IMR-90 (cell line): ENCODE measurements around the gene TNPO2. TPM values are rescaled to one million over a fixed set of nuclear protein-coding genes. Genes with fewer than 3 reads are reported as not detected.

Experiments
- ATAC-seq: fragments of 200-7000 bp; cut with Tn5 transposase; 2 replicates; pipeline ENCODE4 v1.9.1; 2020; ENCODE audit warnings: low read depth, mild to moderate bottlenecking, moderate library complexity
- BruUV-seq: library from RNA; stranded (reverse); fragments of 400-500 nt; replicated peaks from 2 replicates; lab custom pipeline; 2021; lab: Mats Ljungman, UMichigan
- CTCF ChIA-PET: fragments of 300-600 bp; formaldehyde crosslinking; extraction: SDS; loops from one replicate; lab custom pipeline; 2021; ENCODE audit warnings: antibody characterized with exemption; lab: Yijun Ruan, JAX
- POLR2A ChIA-PET: fragments of 300-600 bp; sonication (Branson Sonifier 250); formaldehyde crosslinking; loops from one replicate; lab custom pipeline; 2022; ENCODE audit warnings: antibody characterized with exemption; ENCODE audit not compliant: unreplicated experiment; lab: Charles Lee
- DNase-seq: peaks from one replicate; pipeline ENCODE4 v3.0.0; 2013
- H2AFZ ChIP-seq: replicated peaks from 2 replicates; pipeline ENCODE3; 2013; ENCODE audit warnings: low read length, mild to moderate bottlenecking; ENCODE audit not compliant: poor library complexity
- H2AK5ac ChIP-seq: 2 replicates; pipeline ENCODE4 v1.6.1; 2013; ENCODE audit warnings: low read depth, low read length, inconsistent platforms
- H2AK9ac ChIP-seq: replicated peaks from 2 replicates; pipeline ENCODE3; 2013; ENCODE audit warnings: mild to moderate bottlenecking, low read depth, low read length, moderate library complexity; ENCODE audit not compliant: poor library complexity
- H2BK120ac ChIP-seq: 2 replicates; pipeline ENCODE4 v1.6.1; 2013; ENCODE audit warnings: low read depth, low read length, inconsistent platforms
- H2BK15ac ChIP-seq: 3 replicates; pipeline ENCODE4 v1.6.1; 2013; ENCODE audit warnings: low read depth, low read length, inconsistent platforms
- H2BK20ac ChIP-seq: 2 replicates; pipeline ENCODE4 v1.6.1; 2013; ENCODE audit warnings: low read depth, mild to moderate bottlenecking, inconsistent platforms, low read length, moderate library complexity
- H2BK5ac ChIP-seq: 2 replicates; pipeline ENCODE4 v1.6.1; 2013; ENCODE audit warnings: mild to moderate bottlenecking, low read depth, low read length, inconsistent platforms; ENCODE audit not compliant: poor library complexity, severe bottlenecking
- H3K14ac ChIP-seq: replicated peaks from 2 replicates; pipeline ENCODE4 v1.6.1; 2013; ENCODE audit warnings: low read depth, low read length, inconsistent platforms
- H3K18ac ChIP-seq: 2 replicates; pipeline ENCODE4 v1.6.1; 2013; ENCODE audit warnings: low read depth, low read length, control low read depth
- H3K23ac ChIP-seq: 2 replicates; pipeline ENCODE4 v1.6.1; 2013; ENCODE audit warnings: low read depth, low read length, inconsistent platforms
- H3K27ac ChIP-seq: 2 replicates; pipeline ENCODE4 v1.5.1; 2013; ENCODE audit warnings: mild to moderate bottlenecking, control low read depth, low read length; ENCODE audit not compliant: insufficient read depth
- H3K27me3 ChIP-seq: 2 replicates; pipeline ENCODE4 v1.6.1; 2013; ENCODE audit warnings: low read length; ENCODE audit not compliant: control insufficient read depth, insufficient read depth
- H3K36me3 ChIP-seq: 2 replicates; pipeline ENCODE4 v1.6.1; 2013; ENCODE audit warnings: low read length, mixed read lengths; ENCODE audit not compliant: control insufficient read depth, insufficient read depth
- H3K4ac ChIP-seq: 2 replicates; pipeline ENCODE4 v1.6.1; 2013; ENCODE audit warnings: low read depth, low read length, inconsistent platforms
- H3K4me1 ChIP-seq: 2 replicates; pipeline ENCODE4 v1.6.1; 2013; ENCODE audit warnings: low read length, mixed read lengths; ENCODE audit not compliant: control insufficient read depth, insufficient read depth
- H3K4me2 ChIP-seq: 2 replicates; pipeline ENCODE4 v1.6.1; 2013; ENCODE audit warnings: low read depth, mild to moderate bottlenecking, control low read depth, low read length, moderate library complexity
- H3K4me3 ChIP-seq: 2 replicates; pipeline ENCODE4 v1.5.1; 2013; ENCODE audit warnings: low read depth, mild to moderate bottlenecking, control low read depth, low read length, moderate library complexity; ENCODE audit not compliant: insufficient read depth
- H3K56ac ChIP-seq: 2 replicates; pipeline ENCODE4 v1.6.1; 2013; ENCODE audit warnings: low read length, inconsistent platforms; ENCODE audit not compliant: insufficient read depth; ENCODE audit errors: extremely low read depth
- H3K79me1 ChIP-seq, 2 experiments: 2 replicates each; pipeline ENCODE4 v1.6.1; 2013; ENCODE audit warnings: low read length in 2 of 2, inconsistent platforms in 1 of 2, low read depth in 1 of 2
- H3K9ac ChIP-seq: 2 replicates; pipeline ENCODE4 v1.6.1; 2013; ENCODE audit warnings: low read depth, low read length, control low read depth
- H3K9me1 ChIP-seq: 2 replicates; pipeline ENCODE4 v1.6.1; 2013; ENCODE audit warnings: low read length, inconsistent platforms; ENCODE audit not compliant: insufficient read depth
- H3K9me3 ChIP-seq: 2 replicates; pipeline ENCODE4 v1.6.1; 2013; ENCODE audit warnings: low read length; ENCODE audit not compliant: control insufficient read depth, insufficient read depth
- H4K20me1 ChIP-seq: 2 replicates; pipeline ENCODE4 v1.6.1; 2013; ENCODE audit warnings: low read length, inconsistent platforms; ENCODE audit not compliant: insufficient read depth
- H4K5ac ChIP-seq: 2 replicates; pipeline ENCODE4 v1.6.1; 2013; ENCODE audit warnings: mild to moderate bottlenecking, low read depth, low read length, control low read depth
- H4K8ac ChIP-seq, 2 experiments: 2 replicates each; pipeline ENCODE4 v1.6.1; 2013; ENCODE audit warnings: low read depth in 2 of 2, low read length in 2 of 2, control low read depth in 1 of 2, inconsistent platforms in 1 of 2
- H4K91ac ChIP-seq: 2 replicates; pipeline ENCODE4 v1.6.1; 2013; ENCODE audit warnings: low read depth, low read length, inconsistent platforms; ENCODE audit not compliant: insufficient read depth
- BHLHE40 ChIP-seq: fragments of 150-350 bp; IDR thresholded peaks from 2 replicates; pipeline ENCODE4 v1.6.1; 2016; ENCODE audit warnings: mild to moderate bottlenecking, low read depth, low read length
- ELK1 ChIP-seq: fragments of 150-350 bp; IDR thresholded peaks from 2 replicates; pipeline ENCODE4 v1.6.1; 2016; ENCODE audit warnings: low read depth, mild to moderate bottlenecking, low read length, moderate library complexity, borderline replicate concordance
- RFX5 ChIP-seq: IDR thresholded peaks from 2 replicates; pipeline ENCODE4 v1.8.0; 2012; ENCODE audit warnings: low read depth, mild to moderate bottlenecking, low read length, moderate library complexity
- USF2 ChIP-seq: fragments of 150-350 bp; IDR thresholded peaks from 2 replicates; pipeline ENCODE4 v1.6.1; 2017; ENCODE audit warnings: mild to moderate bottlenecking, antibody characterized with exemption, low read length, low read depth
- WGBS, 2 experiments: methylation state at CpG; one replicate each; pipeline versions ENCODE4 v1.1.5 to v1.1.7; 2013; ENCODE audit warnings: missing lambda C conversion rate in 2 of 2; ENCODE audit not compliant: insufficient read length in 1 of 2; ENCODE audit errors: extremely low coverage in 2 of 2; 5-methylcytosine and 5-hydroxymethylcytosine counted together
- dilution Hi-C: fragments of 300-500 bp; cut with HindIII; formaldehyde crosslinking; loops from one replicate; pipeline ENCODE4 v1.14.3; 2018; ENCODE audit warnings: low sequenced_read_pairs; ENCODE audit not compliant: unreplicated experiment
- in situ Hi-C: fragments of 300-500 bp; cut with MboI; formaldehyde crosslinking; loops from 3 replicates; pipeline ENCODE4 v1.14.3; 2019; ENCODE audit warnings: low sequenced_read_pairs, inconsistent platforms, mixed read lengths
- intact Hi-C: fragments of 100-400 bp; cut with micrococcal nuclease; formaldehyde crosslinking; loops from 2 replicates; pipeline ENCODE4 v1.10.0; 2022
- polyA plus RNA-seq, 3 experiments: library from polyadenylated mRNA; depleted of rRNA; stranded (reverse); fragments of >200 nt; gene quantifications; 2 replicates each; pipeline ENCODE4 v1.2.3, GENCODE V29; 2012; ENCODE audit warnings: low replicate concordance in 1 of 3
- total RNA-seq: library from RNA; depleted of rRNA; stranded (reverse); fragments of >200 nt; gene quantifications from 2 replicates; pipeline ENCODE4 v1.2.3, GENCODE V29; 2012
- TF ChIP-seq, protein P1 (sequence below): conservative IDR thresholded peaks from 2 replicates; pipeline ENCODE4 v1.5.1; 2012; ENCODE audit warnings: mild to moderate bottlenecking, low read depth, low read length, improper control_type of control experiment

TNPO2 gene
- total and polyA plus RNA-seq, 2 of the 4 experiments (the other 2 are of a cell fraction) = 36.0 to 77.2 TPM

DNA sequence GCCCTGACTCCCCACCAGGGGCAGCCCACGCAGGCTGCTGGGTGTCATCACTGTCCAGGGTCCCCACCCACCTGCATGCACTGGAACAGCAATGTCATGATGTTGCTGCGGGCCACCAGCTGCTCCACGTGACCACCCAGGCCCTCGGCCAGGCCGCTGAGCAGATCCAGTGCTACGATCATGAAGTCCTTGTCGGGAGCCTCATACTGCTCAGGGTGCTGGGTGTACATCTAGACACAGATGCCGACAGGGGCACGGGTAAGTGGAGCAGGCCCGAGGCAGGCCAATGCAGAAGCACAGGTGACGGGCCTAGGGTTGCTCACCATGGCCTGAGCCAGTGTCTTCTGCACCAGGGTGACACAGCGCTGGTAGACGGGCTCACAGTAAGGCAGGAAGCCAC lies 18.6 kb downstream of the TNPO2 start:
- POLR2A ChIA-PET = no interaction called here
- Histone ChIP-seq H2BK120ac (no peak overlapping the region), H3K4ac (no peak overlapping the region), H2AK5ac (no peak overlapping the region), H3K9me1 (no peaks in the 10 kb centered on the region), H2AFZ (peak overlapping the region; percentile 63), H2BK5ac (no peak overlapping the region), H3K9ac (no peak overlapping the region), H3K4me1 (no peaks in the 10 kb centered on the region), H3K27ac (no peak overlapping the region), H3K79me1 (peaks cover 10 to 25% of the 10 kb centered on the region in 2 experiments), H2BK20ac (no peak overlapping the region), H3K23ac (no peak overlapping the region), H3K36me3 (peaks cover 75% of the 10 kb centered on the region), H2BK15ac (no peak overlapping the region), H3K14ac (no peak overlapping the region), H4K91ac (no peak overlapping the region), H3K9me3 (no peaks in the 10 kb centered on the region), H2AK9ac (no peak overlapping the region), H4K8ac (no peak overlapping the region), H3K4me3 (no peak overlapping the region), H3K18ac (no peak overlapping the region), H3K4me2 (no peak overlapping the region), H4K5ac (no peak overlapping the region), H3K56ac (no peak overlapping the region), H4K20me1 (peaks cover 14% of the 10 kb centered on the region), H3K27me3 (no peaks in the 10 kb centered on the region)
- BruUV-seq = no TSS peak
- TF ChIP-seq, protein P1, sequence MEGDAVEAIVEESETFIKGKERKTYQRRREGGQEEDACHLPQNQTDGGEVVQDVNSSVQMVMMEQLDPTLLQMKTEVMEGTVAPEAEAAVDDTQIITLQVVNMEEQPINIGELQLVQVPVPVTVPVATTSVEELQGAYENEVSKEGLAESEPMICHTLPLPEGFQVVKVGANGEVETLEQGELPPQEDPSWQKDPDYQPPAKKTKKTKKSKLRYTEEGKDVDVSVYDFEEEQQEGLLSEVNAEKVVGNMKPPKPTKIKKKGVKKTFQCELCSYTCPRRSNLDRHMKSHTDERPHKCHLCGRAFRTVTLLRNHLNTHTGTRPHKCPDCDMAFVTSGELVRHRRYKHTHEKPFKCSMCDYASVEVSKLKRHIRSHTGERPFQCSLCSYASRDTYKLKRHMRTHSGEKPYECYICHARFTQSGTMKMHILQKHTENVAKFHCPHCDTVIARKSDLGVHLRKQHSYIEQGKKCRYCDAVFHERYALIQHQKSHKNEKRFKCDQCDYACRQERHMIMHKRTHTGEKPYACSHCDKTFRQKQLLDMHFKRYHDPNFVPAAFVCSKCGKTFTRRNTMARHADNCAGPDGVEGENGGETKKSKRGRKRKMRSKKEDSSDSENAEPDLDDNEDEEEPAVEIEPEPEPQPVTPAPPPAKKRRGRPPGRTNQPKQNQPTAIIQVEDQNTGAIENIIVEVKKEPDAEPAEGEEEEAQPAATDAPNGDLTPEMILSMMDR = no peak
- TF ChIP-seq RFX5 (no peak), BHLHE40 (no peak), ELK1 (no peak), USF2 (no peak)
- in situ Hi-C loops (no loop called here), intact Hi-C loops (no loop called here), dilution Hi-C loops (no loop called here)
- DNase-seq = no peak
- CTCF ChIA-PET = no interaction called here
- 94% methylated on average over 8 of the region's 13 CpGs; no CpG with 5 or more reads in 1 of the 2 experiments for WGBS, 2 experiments
- ATAC-seq = no peak
